Liver (tissue), 3 donors: ENCODE results near the gene TMEM101.

Experiments
- GABPA ChIP-seq, 2 donors: IDR thresholded peaks in 1 of 2; conservative IDR thresholded peaks in 1 of 2; 2 replicates each; pipeline ENCODE4 v1.6.1; 2016; ENCODE audit warnings: antibody characterized with exemption in 2 of 2, mild to moderate bottlenecking in 1 of 2, moderate library complexity in 1 of 2
- JUND ChIP-seq, 2 donors: IDR thresholded peaks; 2 replicates each; pipeline ENCODE4 v1.6.1; 2016; ENCODE audit warnings: antibody characterized with exemption in 2 of 2
- RAD21 ChIP-seq, 2 donors: IDR thresholded peaks; 2 replicates each; pipeline ENCODE4 v1.6.1; 2016; ENCODE audit warnings: antibody characterized with exemption in 2 of 2, mild to moderate bottlenecking in 2 of 2
- RXRA ChIP-seq, 2 donors: IDR thresholded peaks; 2 replicates each; pipeline ENCODE4 v1.6.1; 2017 to 2018; ENCODE audit warnings: antibody characterized with exemption in 2 of 2, mild to moderate bottlenecking in 1 of 2
- TAF1 ChIP-seq: conservative IDR thresholded peaks from 2 replicates; pipeline ENCODE4 v1.6.1; 2016; ENCODE audit warnings: antibody characterized with exemption, mild to moderate bottlenecking
- TF ChIP-seq, protein P1 (sequence below): fragments of 150-350 bp; IDR thresholded peaks from 2 replicates; pipeline ENCODE4 v1.5.1; 2017; ENCODE audit warnings: improper control_type of control experiment, low read depth, low read length; ENCODE audit not compliant: missing input control
- TF ChIP-seq, protein P2 (sequence below): IDR thresholded peaks from 2 replicates; pipeline ENCODE4 v1.6.1; 2016; ENCODE audit warnings: antibody characterized with exemption
- donor health status: healthy.
- donor health status: healthy.

DNA sequence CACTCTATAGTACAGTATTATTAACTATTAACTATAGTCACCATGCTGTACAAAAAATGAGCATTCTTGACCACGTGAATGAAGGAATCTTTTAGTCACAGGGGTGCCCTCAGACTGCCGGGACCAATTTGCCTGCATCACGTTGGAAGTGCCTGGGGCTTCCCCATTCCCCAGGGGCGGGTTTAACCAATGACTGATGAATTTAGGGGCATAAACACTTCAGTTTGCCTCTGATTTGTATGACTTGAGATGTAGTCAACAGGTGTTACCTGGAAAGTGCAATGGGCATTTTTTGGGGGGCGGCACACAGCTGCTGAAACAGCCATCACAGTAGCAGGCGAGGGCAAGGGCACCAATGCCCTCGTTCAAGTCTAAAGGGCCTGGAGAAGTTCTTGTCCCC lies 52.3 kb downstream of the TMEM101 start:
- TF ChIP-seq TAF1 (no peak), GABPA (IDR thresholded peaks at IDR 0.05 in 1 of 2, conservative IDR thresholded peaks at IDR 0.05 in 1 of 2) (no peak), JUND (IDR thresholded peaks at IDR 0.05) (no peak), RXRA (IDR thresholded peaks at IDR 0.05) (no peak), RAD21 (IDR thresholded peaks at IDR 0.05) (no peak)
- TF ChIP-seq, protein P1, sequence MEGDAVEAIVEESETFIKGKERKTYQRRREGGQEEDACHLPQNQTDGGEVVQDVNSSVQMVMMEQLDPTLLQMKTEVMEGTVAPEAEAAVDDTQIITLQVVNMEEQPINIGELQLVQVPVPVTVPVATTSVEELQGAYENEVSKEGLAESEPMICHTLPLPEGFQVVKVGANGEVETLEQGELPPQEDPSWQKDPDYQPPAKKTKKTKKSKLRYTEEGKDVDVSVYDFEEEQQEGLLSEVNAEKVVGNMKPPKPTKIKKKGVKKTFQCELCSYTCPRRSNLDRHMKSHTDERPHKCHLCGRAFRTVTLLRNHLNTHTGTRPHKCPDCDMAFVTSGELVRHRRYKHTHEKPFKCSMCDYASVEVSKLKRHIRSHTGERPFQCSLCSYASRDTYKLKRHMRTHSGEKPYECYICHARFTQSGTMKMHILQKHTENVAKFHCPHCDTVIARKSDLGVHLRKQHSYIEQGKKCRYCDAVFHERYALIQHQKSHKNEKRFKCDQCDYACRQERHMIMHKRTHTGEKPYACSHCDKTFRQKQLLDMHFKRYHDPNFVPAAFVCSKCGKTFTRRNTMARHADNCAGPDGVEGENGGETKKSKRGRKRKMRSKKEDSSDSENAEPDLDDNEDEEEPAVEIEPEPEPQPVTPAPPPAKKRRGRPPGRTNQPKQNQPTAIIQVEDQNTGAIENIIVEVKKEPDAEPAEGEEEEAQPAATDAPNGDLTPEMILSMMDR = no peak
- TF ChIP-seq, protein P2, sequence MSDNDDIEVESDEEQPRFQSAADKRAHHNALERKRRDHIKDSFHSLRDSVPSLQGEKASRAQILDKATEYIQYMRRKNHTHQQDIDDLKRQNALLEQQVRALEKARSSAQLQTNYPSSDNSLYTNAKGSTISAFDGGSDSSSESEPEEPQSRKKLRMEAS = no peak
